Caco-2 (cell line): ENCODE data around the gene CXCL13. TPM values are rescaled to one million over a fixed set of nuclear protein-coding genes. Genes with fewer than 3 reads are reported as not detected.
"Not testable (repeated sequence)": the region's sequence is repeated elsewhere in the genome, so short reads cannot be mapped to it uniquely, and the experiment has no call there.

Source experiments
- BruUV-seq: library from RNA; stranded (reverse); fragments of 400-500 nt; replicated peaks from 2 replicates; lab custom pipeline; 2021; lab: Mats Ljungman, UMichigan
- CTCF ChIA-PET: fragments of 300-600 bp; sonication (Branson Sonifier 250); formaldehyde crosslinking; loops from one replicate; lab custom pipeline; 2022; ENCODE audit warnings: antibody characterized with exemption; lab: Charles Lee
- POLR2A ChIA-PET: fragments of 300-600 bp; sonication (Branson Sonifier 250); formaldehyde crosslinking; loops from one replicate; lab custom pipeline; 2022; ENCODE audit warnings: antibody characterized with exemption; lab: Charles Lee
- DNase-seq, 2 experiments: peaks; one replicate each; pipeline versions ENCODE4 v3.0.0 to v3.0.0-alpha.2; 2020 to 2022
- H3K27me3 ChIP-seq: replicated peaks from 2 replicates; pipeline ENCODE4 v1.6.0; 2011; ENCODE audit warnings: low read length; ENCODE audit not compliant: control insufficient read depth, insufficient read depth
- H3K36me3 ChIP-seq: 2 replicates; pipeline ENCODE4 v1.5.1; 2011; ENCODE audit warnings: low read length; ENCODE audit not compliant: control insufficient read depth, insufficient read depth
- H3K4me1 ChIP-seq: fragments of 250-450 bp; sonication (Bioruptor Pico); 2 replicates; pipeline ENCODE4 v1.5.1; 2020; ENCODE audit warnings: mild to moderate bottlenecking
- H3K4me3 ChIP-seq: 2 replicates; pipeline ENCODE4 v1.5.1; 2011; ENCODE audit warnings: low read depth, mild to moderate bottlenecking, control low read depth, low read length
- H3K9me3 ChIP-seq: fragments of 250-450 bp; sonication (Bioruptor Pico); 2 replicates; pipeline ENCODE4 v1.5.1; 2020; ENCODE audit warnings: mild to moderate bottlenecking, moderate library complexity
- H3K27ac Mint-ChIP-seq: one replicate; pipeline ENCODE4 v1.8.0; 2022; ENCODE audit warnings: mixed read lengths; ENCODE audit not compliant: unreplicated experiment
- H3K27me3 Mint-ChIP-seq: one replicate; pipeline ENCODE4 v1.8.0; 2022; ENCODE audit warnings: mixed read lengths; ENCODE audit not compliant: insufficient read depth, unreplicated experiment
- H3K36me3 Mint-ChIP-seq: one replicate; pipeline ENCODE4 v1.8.0; 2022; ENCODE audit warnings: mild to moderate bottlenecking, mixed read lengths; ENCODE audit not compliant: insufficient read depth, unreplicated experiment
- H3K4me1 Mint-ChIP-seq: one replicate; pipeline ENCODE4 v1.8.0; 2022; ENCODE audit warnings: low read depth, mixed read lengths; ENCODE audit not compliant: unreplicated experiment
- H3K4me3 Mint-ChIP-seq: one replicate; pipeline ENCODE4 v1.8.0; 2022; ENCODE audit warnings: mild to moderate bottlenecking, moderate library complexity, mixed read lengths; ENCODE audit not compliant: unreplicated experiment
- H3K9me3 Mint-ChIP-seq: one replicate; pipeline ENCODE4 v1.8.0; 2022; ENCODE audit warnings: mixed read lengths; ENCODE audit not compliant: unreplicated experiment
- CTCF ChIP-seq, 2 experiments: fragments of 200-600 bp in 1 of 2; IDR thresholded peaks; 1 replicate in 1 of 2; 2 replicates in 1 of 2; pipeline versions ENCODE4 v1.5.1 to v1.8.0; 2011 to 2022; ENCODE audit warnings: antibody characterized with exemption in 1 of 2, control low read depth in 1 of 2, inconsistent platforms in 1 of 2, low read depth in 1 of 2, low read length in 1 of 2, mild to moderate bottlenecking in 1 of 2, moderate library complexity in 1 of 2; ENCODE audit not compliant: insufficient read depth in 1 of 2, severe bottlenecking in 1 of 2, unreplicated experiment in 1 of 2
- intact Hi-C: fragments of 100-400 bp; cut with micrococcal nuclease; formaldehyde crosslinking; loops from one replicate; pipeline ENCODE4 v1.10.0; 2022; ENCODE audit not compliant: unreplicated experiment
- total RNA-seq: library from RNA; stranded (reverse); gene quantifications from 2 replicates; pipeline ENCODE4 v1.2.3, GENCODE V29; 2022

CXCL13 gene
- total RNA-seq, 1 experiment from 2014 or later, result not detected

GRCh38 chr4:77635246-77635645 lies 29.6 kb downstream of the CXCL13 start:
- BruUV-seq, result no TSS peak
- DNase-seq, result no peak
- Mint-ChIP-seq H3K27me3 (no peaks in the 10 kb centered on the region), H3K4me3 (no peak overlapping the region), H3K9me3 (peaks cover 17% of the 10 kb centered on the region), H3K27ac (no peak overlapping the region), H3K4me1 (no peaks in the 10 kb centered on the region), H3K36me3 (no peaks in the 10 kb centered on the region)
- Histone ChIP-seq H3K4me3 (no peak overlapping the region), H3K4me1 (no peaks in the 10 kb centered on the region), H3K9me3 (no peaks in the 10 kb centered on the region), H3K27me3 (no peaks in the 10 kb centered on the region), H3K36me3 (no peaks in the 10 kb centered on the region)
- TF ChIP-seq CTCF (IDR thresholded peaks at IDR 0.05; ENCODE audit: insufficient read depth in 1 of 2, low read depth in 1 of 2, low read length in 1 of 2, severe bottlenecking in 1 of 2, unreplicated experiment in 1 of 2), result no peak
- intact Hi-C loops, result no loop called here
- POLR2A ChIA-PET, result no interaction called here
- CTCF ChIA-PET, result no interaction called here

GRCh38 chr4:77635876-77636275 lies 30.3 kb downstream of the CXCL13 start:
- H3K4me3 ChIP-seq, result no peak overlapping the region
- CTCF ChIA-PET, result no interaction called here
- H3K27me3 Mint-ChIP-seq, result no peaks in the 10 kb centered on the region
- H3K4me1 Mint-ChIP-seq, result no peaks in the 10 kb centered on the region
- no peaks in the 10 kb centered on the region for H3K9me3 ChIP-seq
- no peak for DNase-seq
- H3K36me3 Mint-ChIP-seq, result no peaks in the 10 kb centered on the region
- intact Hi-C loops, result no loop called here
- POLR2A ChIA-PET, result no interaction called here
- H3K27ac Mint-ChIP-seq, result no peak overlapping the region
- no peak overlapping the region for H3K4me3 Mint-ChIP-seq
- TF ChIP-seq CTCF (IDR thresholded peaks at IDR 0.05; ENCODE audit: insufficient read depth in 1 of 2, low read depth in 1 of 2, low read length in 1 of 2, severe bottlenecking in 1 of 2, unreplicated experiment in 1 of 2), result no peak
- H3K4me1 ChIP-seq, result no peaks in the 10 kb centered on the region
- peaks cover 17% of the 10 kb centered on the region for H3K9me3 Mint-ChIP-seq
- H3K27me3 ChIP-seq, result no peaks in the 10 kb centered on the region
- no peaks in the 10 kb centered on the region for H3K36me3 ChIP-seq
- BruUV-seq, result no TSS peak

- Mint-ChIP-seq H3K4me1 (no peaks in the 10 kb centered on the region), H3K27ac (no peak overlapping the region), H3K27me3 (no peaks in the 10 kb centered on the region), H3K36me3 (no peaks in the 10 kb centered on the region), H3K4me3 (no peak overlapping the region), H3K9me3 (peaks cover 17% of the 10 kb centered on the region)
- no peak for DNase-seq
- Histone ChIP-seq H3K36me3 (no peaks in the 10 kb centered on the region), H3K4me3 (no peak overlapping the region), H3K27me3 (no peaks in the 10 kb centered on the region), H3K4me1 (no peaks in the 10 kb centered on the region), H3K9me3 (no peaks in the 10 kb centered on the region)
- ChIA-PET CTCF (no interaction called here), POLR2A (no interaction called here)
- no TSS peak for BruUV-seq
- intact Hi-C loops, result no loop called here
- no peak for TF ChIP-seq CTCF (IDR thresholded peaks at IDR 0.05; ENCODE audit: insufficient read depth in 1 of 2, low read depth in 1 of 2, low read length in 1 of 2, severe bottlenecking in 1 of 2, unreplicated experiment in 1 of 2)
Measured at GRCh38 chr4:77636902-77637301, 31.3 kb downstream of the CXCL13 start.

- H3K9me3 ChIP-seq, H3K36me3 Mint-ChIP-seq, H3K4me3 Mint-ChIP-seq, POLR2A ChIA-PET, H3K4me1 Mint-ChIP-seq, H3K27me3 Mint-ChIP-seq, H3K4me1 ChIP-seq, H3K4me3 ChIP-seq, CTCF ChIA-PET, intact Hi-C loops, H3K36me3 ChIP-seq, H3K27ac Mint-ChIP-seq, BruUV-seq, DNase-seq, H3K27me3 ChIP-seq: not testable (repeated sequence)
- H3K9me3 Mint-ChIP-seq, result peaks cover 34% of the 10 kb centered on the region
Measured at GRCh38 chr4:77644069-77644468, 38.4 kb downstream of the CXCL13 start.
